ENCODE results near the gene BDKRB1.

- TF ChIP-seq CTCF (IDR thresholded peaks at IDR 0.05; ENCODE audit: insufficient read depth, low read length, poor library complexity, severe bottlenecking): no peak
- TF ChIP-seq EZH2phosphoT487 (conservative IDR thresholded peaks at IDR 0.05; ENCODE audit: low read length): no peak
Measured at GRCh38 chr14:96281486-96281885, 25.5 kb downstream of the BDKRB1 start.
